ENCODE measurements around the gene MTURN. TPM values are rescaled to one million over a fixed set of nuclear protein-coding genes. Genes with fewer than 3 reads are reported as not detected.

The MTURN gene
- total and polyA plus RNA-seq, 9 of the 15 experiments (the other 6 are each of a cell fraction or from before 2014, with no cell fraction given) = 0.94 to 14.8 (median 6.4) TPM

DNA sequence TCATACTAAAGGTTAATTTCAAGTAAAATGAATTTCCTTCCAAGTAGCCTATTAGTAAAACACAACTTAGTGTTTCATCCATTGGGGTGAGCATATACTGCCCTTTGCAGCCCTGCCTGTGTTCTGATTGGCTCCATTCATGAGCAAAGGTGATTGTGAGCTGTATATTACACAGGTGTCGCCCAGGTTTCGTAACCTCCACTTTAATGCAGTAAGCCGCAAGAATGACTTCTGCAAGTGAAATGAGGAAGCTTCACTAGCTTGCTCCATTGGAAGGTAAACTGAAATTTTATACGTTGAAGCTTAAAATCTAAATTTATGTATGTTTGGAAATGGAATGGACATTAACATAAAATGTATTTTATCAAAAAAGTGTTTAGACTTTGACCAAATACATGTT is 24.4 kb downstream of the MTURN start (continued):
- TF ChIP-seq, protein P1, sequence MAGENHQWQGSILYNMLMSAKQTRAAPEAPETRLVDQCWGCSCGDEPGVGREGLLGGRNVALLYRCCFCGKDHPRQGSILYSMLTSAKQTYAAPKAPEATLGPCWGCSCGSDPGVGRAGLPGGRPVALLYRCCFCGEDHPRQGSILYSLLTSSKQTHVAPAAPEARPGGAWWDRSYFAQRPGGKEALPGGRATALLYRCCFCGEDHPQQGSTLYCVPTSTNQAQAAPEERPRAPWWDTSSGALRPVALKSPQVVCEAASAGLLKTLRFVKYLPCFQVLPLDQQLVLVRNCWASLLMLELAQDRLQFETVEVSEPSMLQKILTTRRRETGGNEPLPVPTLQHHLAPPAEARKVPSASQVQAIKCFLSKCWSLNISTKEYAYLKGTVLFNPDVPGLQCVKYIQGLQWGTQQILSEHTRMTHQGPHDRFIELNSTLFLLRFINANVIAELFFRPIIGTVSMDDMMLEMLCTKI (IDR thresholded peaks at IDR 0.05; ENCODE audit: partially characterized antibody) = no peak

DNA sequence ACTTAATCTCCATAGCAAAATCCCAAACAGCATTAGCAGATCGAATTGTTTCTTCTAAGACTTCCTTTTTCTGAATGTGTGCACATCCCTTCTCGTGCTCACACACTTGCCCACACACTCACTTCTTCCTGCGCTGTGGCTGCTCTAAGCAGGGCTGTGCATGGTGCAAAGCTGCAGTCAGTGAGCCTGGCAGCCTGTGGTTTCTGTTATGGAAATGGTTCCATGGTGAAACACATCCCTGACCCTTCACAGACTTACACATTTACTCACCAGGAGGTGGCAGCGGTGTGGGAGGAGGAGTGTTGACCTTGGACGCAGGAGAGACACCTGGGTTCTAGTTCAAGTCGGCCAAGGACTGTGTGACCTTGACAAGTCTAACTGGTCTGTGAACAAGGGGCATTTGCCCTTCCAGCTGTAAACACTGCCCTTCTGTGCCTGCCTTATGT is 24.9 kb downstream of the MTURN start:
- H4K20me1 ChIP-seq (replicated peaks; ENCODE audit: control insufficient read depth, insufficient read depth, low read length) = no peaks in the 10 kb centered on the region
- 22% methylated on average over 6 of the region's 6 CpGs for WGBS (ENCODE audit: insufficient coverage, low coverage, missing lambda C conversion rate)
- ChIA-PET POLR2A (interaction anchor here (0.5 to 0.6 kb wide), 3 partner anchors 261 to 751 kb away, joined by 3 read pairs; no protein-coding TSS in a partner anchor), CTCF (ENCODE audit: low intra/inter-chr PET ratio) (interaction anchor here (0.6 kb wide), 2 partner anchors 131 to 254 kb away, joined by 3 to 4 read pairs; no protein-coding TSS in a partner anchor)
- H3K79me2 ChIP-seq (ENCODE audit: control insufficient read depth, insufficient read depth, low read length) = no peaks in the 10 kb centered on the region
- no peaks in the 10 kb centered on the region; the same call in 2 of the 3 replicates for H3K36me3 ChIP-seq (ENCODE audit: control insufficient read depth, insufficient read depth, low read length)
- H3K4me3 ChIP-seq = no peak overlapping the region
- H3K27ac ChIP-seq (ENCODE audit: extremely low read depth, low read depth, low read length) = peak overlapping the region; percentile 13; the same call in 2 of the 3 replicates
- in situ Hi-C loops (cut with MboI) (loop anchor here (5.0 to 10.0 kb wide), 3 partner anchors 253 to 575 kb away; no protein-coding TSS in a partner anchor), intact Hi-C loops (cut with micrococcal nuclease) (loop anchor here (5.0 to 10.0 kb wide), 3 partner anchors 113 to 585 kb away; no protein-coding TSS in a partner anchor)
- no peaks in the 10 kb centered on the region for H3K9me3 ChIP-seq (replicated peaks; ENCODE audit: control insufficient read depth, insufficient read depth, low read depth, low read length)
- peaks cover 12 to 42% of the 10 kb centered on the region in 2 experiments for H3K4me1 ChIP-seq (replicated peaks in 1 of 2; ENCODE audit: control insufficient read depth in 2 of 2, insufficient read depth in 2 of 2, low read length in 2 of 2)
- H3K27me3 ChIP-seq (ENCODE audit: control insufficient read depth in 2 of 2, insufficient read depth in 2 of 2, low read length in 2 of 2) = no peaks in the 10 kb centered on the region
- H3K4me2 ChIP-seq (ENCODE audit: insufficient read depth, low read length) = peak overlapping the region; percentile 17; the same call in 1 of the 2 replicates
- no peaks in the 10 kb centered on the region for H3K9me1 ChIP-seq (ENCODE audit: control insufficient read depth, insufficient read depth, low read length)
- ATAC-seq (peak; percentile 59), FAIRE-seq (peak; percentile 75), DNase-seq (ENCODE audit: extremely low read depth in 1 of 4, low spot score in 3 of 4) (peak in 3 of 4 experiments; percentile 35 to 55 (median 42))
- peak overlapping the region; percentile 11 to 61; a peak in 2 of 4 replicates for H3K9ac ChIP-seq (ENCODE audit: insufficient read depth in 1 of 2, low read depth in 2 of 2, low read length in 2 of 2)
- BruUV-seq (replicated peaks) = no TSS peak
- peak overlapping the region; percentile 54; the same call in 1 of the 2 replicates for H2AFZ ChIP-seq (ENCODE audit: low read depth, low read length)
- TF ChIP-seq ESRRA (IDR thresholded peaks at IDR 0.05; ENCODE audit: borderline replicate concordance, low read depth) (peak; percentile 98), FOXA3 (CRISPR knock-in tag; conservative IDR thresholded peaks at IDR 0.05 in 1 of 2, IDR thresholded peaks at IDR 0.05 in 1 of 2) (no peak), SPI1 (IDR thresholded peaks at IDR 0.05; ENCODE audit: borderline replicate concordance, low read depth, low read length) (0 out of 2 replicates have a peak, but pooled peaks have one; percentile 36), TEAD2 (tag; IDR thresholded peaks at IDR 0.05) (no peak), ZEB2 (IDR thresholded peaks at IDR 0.05) (peak; percentile 36; the same call in 1 of the 2 replicates)
- TF ChIP-seq, protein P2, sequence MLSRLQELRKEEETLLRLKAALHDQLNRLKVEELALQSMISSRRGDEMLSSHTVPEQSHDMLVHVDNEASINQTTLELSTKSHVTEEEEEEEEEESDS (CRISPR knock-in tag; IDR thresholded peaks at IDR 0.05) = no peak
- TF ChIP-seq, protein P3, sequence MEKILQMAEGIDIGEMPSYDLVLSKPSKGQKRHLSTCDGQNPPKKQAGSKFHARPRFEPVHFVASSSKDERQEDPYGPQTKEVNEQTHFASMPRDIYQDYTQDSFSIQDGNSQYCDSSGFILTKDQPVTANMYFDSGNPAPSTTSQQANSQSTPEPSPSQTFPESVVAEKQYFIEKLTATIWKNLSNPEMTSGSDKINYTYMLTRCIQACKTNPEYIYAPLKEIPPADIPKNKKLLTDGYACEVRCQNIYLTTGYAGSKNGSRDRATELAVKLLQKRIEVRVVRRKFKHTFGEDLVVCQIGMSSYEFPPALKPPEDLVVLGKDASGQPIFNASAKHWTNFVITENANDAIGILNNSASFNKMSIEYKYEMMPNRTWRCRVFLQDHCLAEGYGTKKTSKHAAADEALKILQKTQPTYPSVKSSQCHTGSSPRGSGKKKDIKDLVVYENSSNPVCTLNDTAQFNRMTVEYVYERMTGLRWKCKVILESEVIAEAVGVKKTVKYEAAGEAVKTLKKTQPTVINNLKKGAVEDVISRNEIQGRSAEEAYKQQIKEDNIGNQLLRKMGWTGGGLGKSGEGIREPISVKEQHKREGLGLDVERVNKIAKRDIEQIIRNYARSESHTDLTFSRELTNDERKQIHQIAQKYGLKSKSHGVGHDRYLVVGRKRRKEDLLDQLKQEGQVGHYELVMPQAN (IDR thresholded peaks at IDR 0.05; ENCODE audit: borderline replicate concordance) = no peak
- TF ChIP-seq, protein P4, sequence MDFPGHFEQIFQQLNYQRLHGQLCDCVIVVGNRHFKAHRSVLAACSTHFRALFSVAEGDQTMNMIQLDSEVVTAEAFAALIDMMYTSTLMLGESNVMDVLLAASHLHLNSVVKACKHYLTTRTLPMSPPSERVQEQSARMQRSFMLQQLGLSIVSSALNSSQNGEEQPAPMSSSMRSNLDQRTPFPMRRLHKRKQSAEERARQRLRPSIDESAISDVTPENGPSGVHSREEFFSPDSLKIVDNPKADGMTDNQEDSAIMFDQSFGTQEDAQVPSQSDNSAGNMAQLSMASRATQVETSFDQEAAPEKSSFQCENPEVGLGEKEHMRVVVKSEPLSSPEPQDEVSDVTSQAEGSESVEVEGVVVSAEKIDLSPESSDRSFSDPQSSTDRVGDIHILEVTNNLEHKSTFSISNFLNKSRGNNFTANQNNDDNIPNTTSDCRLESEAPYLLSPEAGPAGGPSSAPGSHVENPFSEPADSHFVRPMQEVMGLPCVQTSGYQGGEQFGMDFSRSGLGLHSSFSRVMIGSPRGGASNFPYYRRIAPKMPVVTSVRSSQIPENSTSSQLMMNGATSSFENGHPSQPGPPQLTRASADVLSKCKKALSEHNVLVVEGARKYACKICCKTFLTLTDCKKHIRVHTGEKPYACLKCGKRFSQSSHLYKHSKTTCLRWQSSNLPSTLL (IDR thresholded peaks at IDR 0.05) = no peak
- TF ChIP-seq, protein P5, sequence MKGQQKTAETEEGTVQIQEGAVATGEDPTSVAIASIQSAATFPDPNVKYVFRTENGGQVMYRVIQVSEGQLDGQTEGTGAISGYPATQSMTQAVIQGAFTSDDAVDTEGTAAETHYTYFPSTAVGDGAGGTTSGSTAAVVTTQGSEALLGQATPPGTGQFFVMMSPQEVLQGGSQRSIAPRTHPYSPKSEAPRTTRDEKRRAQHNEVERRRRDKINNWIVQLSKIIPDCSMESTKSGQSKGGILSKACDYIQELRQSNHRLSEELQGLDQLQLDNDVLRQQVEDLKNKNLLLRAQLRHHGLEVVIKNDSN (CRISPR knock-in tag; IDR thresholded peaks at IDR 0.05) = no peak
